Duodenal mucosa (tissue), 2 donors: ENCODE results near the gene PRKCZ.

Experiments
- H3K27ac ChIP-seq: one replicate; pipeline ENCODE4 v1.7.0; 2013; ENCODE audit warnings: low read depth, low read length
- H3K27me3 ChIP-seq, 2 donors: one replicate each; pipeline ENCODE4 v1.7.0; 2013; ENCODE audit warnings: low read length in 2 of 2, control low read depth in 1 of 2; ENCODE audit not compliant: insufficient read depth in 2 of 2, control insufficient read depth in 1 of 2
- H3K36me3 ChIP-seq, 2 donors: one replicate each; pipeline ENCODE4 v1.7.0; 2013; ENCODE audit warnings: low read length in 2 of 2, control low read depth in 1 of 2; ENCODE audit not compliant: insufficient read depth in 2 of 2, control insufficient read depth in 1 of 2
- H3K4me1 ChIP-seq, 2 donors: one replicate each; pipeline ENCODE4 v1.7.0; 2013; ENCODE audit warnings: low read length in 2 of 2, control low read depth in 1 of 2; ENCODE audit not compliant: insufficient read depth in 2 of 2, control insufficient read depth in 1 of 2
- H3K4me3 ChIP-seq, 2 donors: one replicate each; pipeline ENCODE4 v1.7.0; 2013; ENCODE audit warnings: low read length in 2 of 2, low read depth in 1 of 2
- H3K9ac ChIP-seq, 2 donors: one replicate each; pipeline ENCODE4 v1.7.0; 2013; ENCODE audit warnings: low read length in 2 of 2, low read depth in 1 of 2
- H3K9me3 ChIP-seq, 2 donors: one replicate each; pipeline ENCODE4 v1.7.0; 2013; ENCODE audit warnings: low read length in 2 of 2, control low read depth in 1 of 2; ENCODE audit not compliant: control insufficient read depth in 1 of 2

PRKCZ gene

GRCh38 chr1:2152954-2153353 is 102.7 kb downstream of the PRKCZ start:
- Histone ChIP-seq H3K27me3 (no peaks in the 10 kb centered on the region), H3K4me3 (no peak overlapping the region), H3K4me1 (no peaks in the 10 kb centered on the region), H3K9me3 (no peaks in the 10 kb centered on the region), H3K9ac (no peak overlapping the region), H3K36me3 (peaks cover 12 to 81% of the 10 kb centered on the region in 2 donors), H3K27ac (no peak overlapping the region)

DNA sequence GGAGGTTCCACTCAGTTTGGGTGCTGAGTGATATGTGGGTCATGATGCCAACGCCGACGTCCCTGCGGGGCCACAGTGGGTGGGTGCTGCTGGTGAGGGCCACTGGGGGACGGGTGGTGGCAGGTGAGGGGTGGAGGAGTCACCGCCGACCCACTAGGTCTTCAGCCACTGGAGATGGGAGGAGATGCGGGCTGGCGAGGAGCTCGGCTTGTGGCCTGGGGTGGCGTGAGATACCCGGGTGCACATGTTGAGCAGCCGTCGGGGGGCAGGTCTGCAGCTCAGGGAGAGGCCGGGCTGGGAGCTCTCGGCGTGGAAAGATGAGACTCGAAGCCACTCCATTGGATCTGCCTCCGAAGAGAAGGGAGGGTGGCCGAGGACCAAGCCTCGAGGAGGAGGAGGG is 103.8 kb downstream of the PRKCZ start:
- Histone ChIP-seq H3K4me1 (no peaks in the 10 kb centered on the region), H3K4me3 (no peak overlapping the region)

GRCh38 chr1:2155147-2155598 is 105.0 kb downstream of the PRKCZ start:
- no peak overlapping the region for H3K4me3 ChIP-seq
- H3K36me3 ChIP-seq = peaks cover 15 to 89% of the 10 kb centered on the region in 2 donors

More for the DNA sequence above, 103.8 kb downstream of the PRKCZ start:
- no peaks in the 10 kb centered on the region for H3K9me3 ChIP-seq
- peaks cover 9 to 84% of the 10 kb centered on the region in 2 donors for H3K36me3 ChIP-seq
- no peaks in the 10 kb centered on the region for H3K27me3 ChIP-seq
- no peak overlapping the region for H3K27ac ChIP-seq
- no peak overlapping the region for H3K9ac ChIP-seq

DNA sequence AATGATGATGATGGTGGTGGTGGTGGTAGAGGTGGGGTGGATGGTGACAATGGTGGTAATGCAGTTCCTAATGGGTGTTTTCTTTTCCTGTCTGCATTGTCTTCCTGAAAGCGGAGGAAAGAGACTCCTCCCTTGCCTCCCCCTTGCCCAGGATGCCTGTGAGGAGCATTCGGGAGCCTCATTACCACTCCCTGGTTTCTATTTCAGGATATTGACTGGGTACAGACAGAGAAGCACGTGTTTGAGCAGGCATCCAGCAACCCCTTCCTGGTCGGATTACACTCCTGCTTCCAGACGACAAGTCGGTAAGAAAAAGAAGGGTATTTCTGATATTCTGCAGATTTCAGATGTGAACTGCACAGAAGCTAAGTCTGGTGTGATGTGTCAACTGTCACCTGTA is 105.6 kb downstream of the PRKCZ start:
- Histone ChIP-seq H3K9ac (no peak overlapping the region), H3K9me3 (no peaks in the 10 kb centered on the region), H3K4me3 (no peak overlapping the region), H3K27ac (no peak overlapping the region), H3K27me3 (no peaks in the 10 kb centered on the region), H3K36me3 (peaks cover 17 to 87% of the 10 kb centered on the region in 2 donors), H3K4me1 (no peaks in the 10 kb centered on the region)

More at GRCh38 chr1:2155147-2155598, 105.0 kb downstream of the PRKCZ start:
- H3K4me1 ChIP-seq = no peaks in the 10 kb centered on the region
- H3K9me3 ChIP-seq = no peaks in the 10 kb centered on the region
- H3K27ac ChIP-seq = no peak overlapping the region
- H3K27me3 ChIP-seq = no peaks in the 10 kb centered on the region
- H3K9ac ChIP-seq = no peak overlapping the region

DNA sequence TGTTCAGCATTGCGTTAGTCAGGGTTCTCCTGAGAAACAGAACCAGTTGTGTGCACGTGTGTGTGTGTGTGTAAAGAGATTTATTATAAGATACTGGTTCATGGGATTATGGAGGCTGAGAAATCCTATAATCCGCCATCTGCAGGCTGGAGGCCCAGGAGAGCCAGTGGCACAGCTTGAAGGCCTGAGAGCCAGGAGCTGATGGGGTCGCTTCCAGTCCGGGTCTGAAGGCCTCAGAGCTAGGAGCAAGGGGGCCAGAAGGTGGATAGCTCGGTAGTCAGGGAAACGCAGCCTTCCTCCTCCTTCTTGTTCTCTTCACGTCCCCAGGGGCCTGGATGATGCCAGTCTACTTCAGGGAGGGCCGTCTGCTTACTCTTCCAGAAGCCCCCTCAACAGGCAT is 106.7 kb downstream of the PRKCZ start:
- Histone ChIP-seq H3K4me3 (no peak overlapping the region), H3K9ac (no peak overlapping the region), H3K9me3 (no peaks in the 10 kb centered on the region), H3K27me3 (no peaks in the 10 kb centered on the region), H3K36me3 (peaks cover 12 to 82% of the 10 kb centered on the region in 2 donors), H3K27ac (no peak overlapping the region), H3K4me1 (no peaks in the 10 kb centered on the region)

DNA sequence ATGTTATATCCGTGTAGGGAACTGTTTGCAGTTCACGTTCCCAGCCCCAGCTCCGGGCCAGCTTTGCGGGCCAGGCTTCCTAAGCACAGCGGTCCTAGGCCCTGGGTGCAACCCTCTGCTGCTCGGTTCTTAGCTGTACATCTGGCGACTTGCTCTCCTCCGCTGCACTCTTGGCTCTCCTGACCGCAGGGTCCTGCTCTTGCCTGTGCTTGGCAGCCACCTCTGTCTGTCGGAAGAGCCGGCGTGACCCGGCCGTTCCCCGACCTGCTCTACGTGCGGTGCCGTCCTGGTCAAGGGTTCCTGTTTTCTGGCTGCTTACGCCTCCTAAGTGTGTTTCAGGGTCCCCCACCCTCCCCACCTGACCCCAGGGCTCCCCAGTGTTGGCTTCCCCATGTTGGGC is 107.6 kb downstream of the PRKCZ start:
- no peak overlapping the region for H3K27ac ChIP-seq
- no peak overlapping the region for H3K9ac ChIP-seq
- no peak overlapping the region for H3K4me3 ChIP-seq

GRCh38 chr1:2158272-2158671 is 108.1 kb downstream of the PRKCZ start:
- Histone ChIP-seq H3K36me3 (peaks cover 18 to 79% of the 10 kb centered on the region in 2 donors), H3K9ac (no peak overlapping the region), H3K4me1 (no peaks in the 10 kb centered on the region), H3K27me3 (no peaks in the 10 kb centered on the region), H3K27ac (no peak overlapping the region), H3K4me3 (no peak overlapping the region), H3K9me3 (peaks cover 0 to 2% of the 10 kb centered on the region in 2 donors)

More for the DNA sequence above, 107.6 kb downstream of the PRKCZ start:
- H3K9me3 ChIP-seq = no peaks in the 10 kb centered on the region
- H3K27me3 ChIP-seq = no peaks in the 10 kb centered on the region
- peaks cover 15 to 79% of the 10 kb centered on the region in 2 donors for H3K36me3 ChIP-seq
- no peaks in the 10 kb centered on the region for H3K4me1 ChIP-seq

DNA sequence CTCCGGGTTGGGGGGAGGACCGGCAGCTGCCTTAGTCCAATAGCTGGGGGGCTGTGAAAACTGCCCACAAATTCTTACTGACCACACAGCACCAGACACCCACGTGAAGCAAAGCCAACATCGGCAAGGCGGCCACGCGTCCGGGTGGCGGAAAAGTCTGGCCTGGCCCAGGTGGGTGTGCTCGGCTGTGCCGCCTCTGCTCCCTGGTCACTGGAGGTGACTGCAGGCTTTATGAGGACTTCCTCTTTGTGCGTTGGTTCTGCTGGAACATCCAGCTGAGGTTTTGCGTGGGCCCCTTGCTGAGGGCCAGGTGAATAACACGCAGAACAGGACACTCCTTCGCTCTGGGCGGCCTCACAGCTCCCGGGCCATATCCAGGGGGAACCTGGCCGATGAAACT is 108.9 kb downstream of the PRKCZ start:
- Histone ChIP-seq H3K36me3 (peaks cover 18 to 77% of the 10 kb centered on the region in 2 donors), H3K27me3 (no peaks in the 10 kb centered on the region), H3K9ac (no peak overlapping the region), H3K4me1 (no peaks in the 10 kb centered on the region), H3K9me3 (peaks cover 0 to 2% of the 10 kb centered on the region in 2 donors), H3K27ac (no peak overlapping the region), H3K4me3 (no peak overlapping the region)

DNA sequence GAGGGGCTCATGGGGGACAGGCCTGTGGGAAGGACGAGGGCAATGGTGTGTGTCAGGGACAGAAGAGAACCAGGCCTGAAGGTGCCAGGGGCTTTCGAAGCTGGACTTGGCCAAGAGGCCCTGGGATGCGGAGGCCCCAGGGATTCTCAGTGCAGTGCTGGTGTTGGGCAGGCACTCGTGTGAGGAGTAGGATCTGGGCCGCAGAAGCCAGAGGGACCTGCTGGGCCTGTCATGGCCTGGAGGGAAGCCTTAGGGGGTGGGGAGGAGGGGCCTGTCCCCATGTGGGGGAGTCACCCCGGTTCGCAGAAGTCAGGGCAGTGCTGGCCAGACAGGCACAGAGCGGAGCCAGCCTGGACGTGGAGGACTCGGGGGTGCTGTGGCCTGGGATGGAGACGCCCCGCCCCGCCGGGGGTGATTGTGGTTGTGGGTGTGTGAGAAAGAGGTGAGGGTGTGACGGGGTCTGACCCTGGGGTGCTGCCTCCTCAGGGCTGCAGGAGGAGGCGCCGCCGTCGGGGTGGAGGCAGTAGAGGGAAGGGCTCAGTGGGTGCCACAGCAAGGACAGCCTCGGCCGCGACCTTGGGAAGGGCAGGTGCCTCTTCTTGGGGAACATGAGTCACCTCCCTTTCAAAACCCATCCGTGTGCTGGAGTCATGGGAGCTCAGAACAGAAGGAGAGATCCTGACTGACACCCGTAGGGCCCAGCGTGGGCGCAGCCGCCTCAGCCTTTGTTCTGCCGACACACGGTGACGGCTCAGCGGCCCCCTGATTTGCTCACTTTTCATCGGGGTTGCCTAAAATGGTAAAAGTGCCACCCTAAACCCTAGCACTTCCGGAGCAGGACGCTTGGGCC is 110.5 kb downstream of the PRKCZ start:
- Histone ChIP-seq H3K4me3 (no peak overlapping the region), H3K9ac (no peak overlapping the region), H3K27ac (no peak overlapping the region)

GRCh38 chr1:2163205-2163604 is 113.0 kb downstream of the PRKCZ start:
- peaks cover 0 to 2% of the 10 kb centered on the region in 2 donors for H3K9me3 ChIP-seq
- H3K36me3 ChIP-seq = peaks cover 22 to 53% of the 10 kb centered on the region in 2 donors
- no peaks in the 10 kb centered on the region for H3K27me3 ChIP-seq
- H3K27ac ChIP-seq = no peak overlapping the region
- no peak overlapping the region for H3K9ac ChIP-seq
- H3K4me3 ChIP-seq = no peak overlapping the region
- H3K4me1 ChIP-seq = no peaks in the 10 kb centered on the region

More for the DNA sequence above, 110.5 kb downstream of the PRKCZ start:
- H3K9me3 ChIP-seq = peaks cover 0 to 2% of the 10 kb centered on the region in 2 donors
- H3K4me1 ChIP-seq = no peaks in the 10 kb centered on the region
- peaks cover 18 to 71% of the 10 kb centered on the region in 2 donors for H3K36me3 ChIP-seq
- no peaks in the 10 kb centered on the region for H3K27me3 ChIP-seq
